ENCODE measurements around the gene PGLYRP4.

PGLYRP4 gene

GRCh38 chr1:153309441-153309840 lies 39.2 kb downstream of the PGLYRP4 start:
- TF ChIP-seq EZH2phosphoT487 (IDR thresholded peaks at IDR 0.05; ENCODE audit: borderline replicate concordance, low read length) (no peak), CTCF (IDR thresholded peaks at IDR 0.05; ENCODE audit: low read depth, low read length, poor library complexity, severe bottlenecking) (no peak)

GRCh38 chr1:153308540-153308939 lies 40.1 kb downstream of the PGLYRP4 start:
- H3K9me2 ChIP-seq (replicated peaks; ENCODE audit: control insufficient read depth, low read length): no peaks in the 10 kb centered on the region
- H3K4me1 ChIP-seq (ENCODE audit: control insufficient read depth, low read length): no peaks in the 10 kb centered on the region
- no peaks in the 10 kb centered on the region for H3K36me3 ChIP-seq (ENCODE audit: control insufficient read depth, low read length)
- TF ChIP-seq CTCF (IDR thresholded peaks at IDR 0.05; ENCODE audit: low read depth, low read length, poor library complexity, severe bottlenecking) (no peak), EZH2phosphoT487 (IDR thresholded peaks at IDR 0.05; ENCODE audit: borderline replicate concordance, low read length) (no peak)
- H3K79me2 ChIP-seq (ENCODE audit: control insufficient read depth, low read length): no peaks in the 10 kb centered on the region
- no peaks in the 10 kb centered on the region for H3K9me3 ChIP-seq (ENCODE audit: control insufficient read depth, insufficient read depth, low read length)
- H3K27me3 ChIP-seq (ENCODE audit: control insufficient read depth, low read length): peaks cover 11% of the 10 kb centered on the region; the same call in 1 of the 2 replicates
- H3K4me2 ChIP-seq (ENCODE audit: low read length): no peak overlapping the region
- no peaks in the 10 kb centered on the region for H3F3A ChIP-seq (ENCODE audit: control insufficient read depth, insufficient read depth)
- no peaks in the 10 kb centered on the region for H4K20me1 ChIP-seq (ENCODE audit: control insufficient read depth, insufficient read depth, low read depth, low read length)
- H3K27ac ChIP-seq (ENCODE audit: low read depth, low read length): no peak overlapping the region
- H3K4me3 ChIP-seq (ENCODE audit: low read length): no peak overlapping the region

More at GRCh38 chr1:153309441-153309840, 39.2 kb downstream of the PGLYRP4 start:
- Histone ChIP-seq H3K9me2 (replicated peaks; ENCODE audit: control insufficient read depth, low read length) (no peaks in the 10 kb centered on the region), H3K27me3 (ENCODE audit: control insufficient read depth, low read length) (peaks cover 11% of the 10 kb centered on the region; the same call in 1 of the 2 replicates), H3K4me2 (ENCODE audit: low read length) (no peak overlapping the region), H3K36me3 (ENCODE audit: control insufficient read depth, low read length) (no peaks in the 10 kb centered on the region), H3K9me3 (ENCODE audit: control insufficient read depth, insufficient read depth, low read length) (no peaks in the 10 kb centered on the region), H3K79me2 (ENCODE audit: control insufficient read depth, low read length) (no peaks in the 10 kb centered on the region), H3F3A (ENCODE audit: control insufficient read depth, insufficient read depth) (no peaks in the 10 kb centered on the region), H3K27ac (ENCODE audit: low read depth, low read length) (no peak overlapping the region), H3K4me3 (ENCODE audit: low read length) (no peak overlapping the region), H3K4me1 (ENCODE audit: control insufficient read depth, low read length) (no peaks in the 10 kb centered on the region), H4K20me1 (ENCODE audit: control insufficient read depth, insufficient read depth, low read depth, low read length) (no peaks in the 10 kb centered on the region)

GRCh38 chr1:153307221-153307600 lies 41.4 kb downstream of the PGLYRP4 start:
- Histone ChIP-seq H3K9me3 (ENCODE audit: control insufficient read depth, insufficient read depth, low read length) (no peaks in the 10 kb centered on the region), H3K9me2 (replicated peaks; ENCODE audit: control insufficient read depth, low read length) (no peaks in the 10 kb centered on the region), H3K4me3 (ENCODE audit: low read length) (no peak overlapping the region), H3K36me3 (ENCODE audit: control insufficient read depth, low read length) (no peaks in the 10 kb centered on the region), H3K27me3 (ENCODE audit: control insufficient read depth, low read length) (peaks cover 11% of the 10 kb centered on the region; the same call in 1 of the 2 replicates), H3K79me2 (ENCODE audit: control insufficient read depth, low read length) (no peaks in the 10 kb centered on the region), H3F3A (ENCODE audit: control insufficient read depth, insufficient read depth) (no peaks in the 10 kb centered on the region), H3K4me1 (ENCODE audit: control insufficient read depth, low read length) (no peaks in the 10 kb centered on the region), H3K27ac (ENCODE audit: low read depth, low read length) (no peak overlapping the region), H3K4me2 (ENCODE audit: low read length) (no peak overlapping the region), H4K20me1 (ENCODE audit: control insufficient read depth, insufficient read depth, low read depth, low read length) (no peaks in the 10 kb centered on the region)
- TF ChIP-seq CTCF (IDR thresholded peaks at IDR 0.05; ENCODE audit: low read depth, low read length, poor library complexity, severe bottlenecking) (no peak), EZH2phosphoT487 (IDR thresholded peaks at IDR 0.05; ENCODE audit: borderline replicate concordance, low read length) (no peak)

All from DOHH2 (cell line).